Measurements from ENCODE around the gene ZNF682. TPM values are rescaled to one million over a fixed set of nuclear protein-coding genes. Genes with fewer than 3 reads are reported as not detected.
"Not testable (repeated sequence)": the region's sequence is repeated elsewhere in the genome, so short reads cannot be mapped to it uniquely, and the experiment has no call there.

ZNF682 gene
- total and polyA plus RNA-seq, 12 donors: 1.9 to 31.8 (median 4.8) TPM

DNA sequence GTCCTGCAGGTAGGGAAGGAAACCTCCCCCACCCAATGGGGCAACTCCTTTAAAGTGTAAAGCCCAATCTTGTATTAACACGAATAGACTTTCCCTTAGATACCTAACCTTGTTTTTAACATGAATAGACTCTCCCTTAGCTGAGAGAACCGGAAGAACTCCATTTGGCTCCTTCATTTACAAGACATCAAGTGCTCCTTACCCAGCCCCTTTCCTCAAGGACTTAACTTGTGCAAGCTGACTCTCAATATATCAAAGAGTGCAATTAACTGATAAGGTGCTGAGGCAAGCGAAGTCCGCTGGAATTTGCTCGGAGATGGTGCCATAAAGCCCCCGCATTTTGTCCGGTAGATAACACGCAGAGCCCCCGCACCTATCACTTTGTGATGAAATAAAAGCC is 28.6 kb upstream of the ZNF682 start:
- whole genome bisulfite sequencing, 2 donors: 12 to 14% methylated on average over 9 of the region's 9 CpGs
- Histone ChIP-seq H3K9me3 (peaks cover 0 to 21% (median 0%) of the 10 kb centered on the region in 11 donors), H3K4me1 (no peaks in the 10 kb centered on the region), H3K27ac (no peak overlapping the region), H3K27me3 (peaks cover 0 to 26% (median 14%) of the 10 kb centered on the region in 7 donors), H3K4me3 (no peak overlapping the region), H3K36me3 (no peaks in the 10 kb centered on the region)
- intact Hi-C loops (cut with DNase I): no loop called here
- DNase-seq (no peak), ATAC-seq (no peak)
- TF ChIP-seq, protein P1, sequence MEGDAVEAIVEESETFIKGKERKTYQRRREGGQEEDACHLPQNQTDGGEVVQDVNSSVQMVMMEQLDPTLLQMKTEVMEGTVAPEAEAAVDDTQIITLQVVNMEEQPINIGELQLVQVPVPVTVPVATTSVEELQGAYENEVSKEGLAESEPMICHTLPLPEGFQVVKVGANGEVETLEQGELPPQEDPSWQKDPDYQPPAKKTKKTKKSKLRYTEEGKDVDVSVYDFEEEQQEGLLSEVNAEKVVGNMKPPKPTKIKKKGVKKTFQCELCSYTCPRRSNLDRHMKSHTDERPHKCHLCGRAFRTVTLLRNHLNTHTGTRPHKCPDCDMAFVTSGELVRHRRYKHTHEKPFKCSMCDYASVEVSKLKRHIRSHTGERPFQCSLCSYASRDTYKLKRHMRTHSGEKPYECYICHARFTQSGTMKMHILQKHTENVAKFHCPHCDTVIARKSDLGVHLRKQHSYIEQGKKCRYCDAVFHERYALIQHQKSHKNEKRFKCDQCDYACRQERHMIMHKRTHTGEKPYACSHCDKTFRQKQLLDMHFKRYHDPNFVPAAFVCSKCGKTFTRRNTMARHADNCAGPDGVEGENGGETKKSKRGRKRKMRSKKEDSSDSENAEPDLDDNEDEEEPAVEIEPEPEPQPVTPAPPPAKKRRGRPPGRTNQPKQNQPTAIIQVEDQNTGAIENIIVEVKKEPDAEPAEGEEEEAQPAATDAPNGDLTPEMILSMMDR (IDR thresholded peaks at IDR 0.05): no peak

DNA sequence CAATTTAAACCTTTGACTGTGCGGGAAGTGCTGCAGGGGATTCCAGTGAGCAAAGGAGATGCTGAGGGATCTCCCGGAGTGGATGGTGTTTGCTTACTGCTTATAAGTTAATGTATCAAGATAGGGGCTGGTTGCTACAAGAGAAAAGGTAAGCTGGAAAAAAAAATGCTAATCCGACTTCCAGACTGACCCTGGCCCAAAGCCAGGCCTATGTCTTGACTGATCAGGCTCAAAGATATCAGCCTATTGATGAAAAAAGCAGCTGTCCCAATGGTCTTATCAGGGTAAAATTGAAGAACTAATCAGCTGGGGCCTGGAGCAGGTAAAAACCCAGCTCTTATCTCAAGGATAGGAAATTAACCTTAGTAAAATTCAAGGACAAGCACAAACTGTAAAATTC is 27.6 kb upstream of the ZNF682 start:
- TF ChIP-seq, protein P1 (IDR thresholded peaks at IDR 0.05): no peak
- DNase-seq (no peak), ATAC-seq (no peak)
- intact Hi-C loops (cut with DNase I): no loop called here
- H3K4me3 ChIP-seq: no peak overlapping the region
- H3K27me3 ChIP-seq: peaks cover 0 to 26% (median 14%) of the 10 kb centered on the region in 7 donors
- H3K4me1 ChIP-seq: no peaks in the 10 kb centered on the region
- H3K9me3 ChIP-seq: peaks cover 0 to 20% (median 0%) of the 10 kb centered on the region in 11 donors
- no peaks in the 10 kb centered on the region for H3K36me3 ChIP-seq
- WGBS, 2 donors: 40 to 46% methylated on average over 3 of the region's 3 CpGs
- no peak overlapping the region for H3K27ac ChIP-seq

DNA sequence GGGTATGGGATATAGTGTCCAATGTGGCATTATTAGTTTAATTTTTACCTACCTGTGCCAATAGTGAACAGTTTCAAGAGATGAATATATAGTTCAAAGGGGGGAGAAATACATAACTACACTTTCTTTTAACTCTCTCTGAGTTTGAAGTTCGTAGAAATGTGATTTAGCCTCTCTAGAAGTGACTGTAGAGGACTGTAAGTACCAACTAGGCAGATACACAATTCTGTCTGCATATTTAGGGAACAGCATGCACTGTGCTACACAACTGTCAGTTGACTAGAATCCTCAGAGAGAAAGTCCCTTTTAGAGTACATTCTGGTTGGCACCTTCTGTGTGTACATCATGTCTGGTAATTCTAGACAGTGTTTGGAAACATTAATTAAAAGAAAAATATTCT is 21.0 kb upstream of the ZNF682 start:
- Histone ChIP-seq H3K36me3 (no peaks in the 10 kb centered on the region), H3K27ac (no peak overlapping the region), H3K4me3 (no peak overlapping the region), H3K27me3 (peaks cover 0 to 8% (median 0%) of the 10 kb centered on the region in 7 donors), H3K9me3 (no peaks in the 10 kb centered on the region), H3K4me1 (no peaks in the 10 kb centered on the region)
- no peak for ATAC-seq
- 59 to 72% methylated on average over 1 of the region's 1 CpG for WGBS, 2 donors
- no peak for DNase-seq
- TF ChIP-seq, protein P1 (IDR thresholded peaks at IDR 0.05): no peak
- intact Hi-C loops (cut with DNase I): no loop called here

DNA sequence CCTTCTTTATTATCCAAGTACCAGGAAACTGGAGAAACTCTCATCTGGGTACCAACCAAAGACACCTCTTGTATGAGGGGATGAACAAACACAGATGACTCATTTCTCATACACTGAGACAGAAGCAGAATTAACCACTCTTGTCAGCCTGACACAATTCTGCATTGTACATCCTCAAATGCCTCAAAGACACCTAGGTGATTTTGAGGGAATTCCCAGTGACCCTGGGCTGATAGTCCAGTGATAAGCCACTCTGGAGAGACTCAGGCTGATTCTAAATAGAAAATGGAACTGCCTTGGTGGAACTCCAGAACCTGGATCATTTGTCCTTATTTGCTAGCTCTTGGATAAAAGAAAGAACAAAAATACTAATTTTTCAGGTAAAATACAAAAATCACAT is 19.4 kb upstream of the ZNF682 start:
- not testable (repeated sequence) for H3K4me1 ChIP-seq, H3K27ac ChIP-seq, H3K27me3 ChIP-seq, H3K4me3 ChIP-seq, H3K9me3 ChIP-seq, H3K36me3 ChIP-seq, DNase-seq, ATAC-seq
- intact Hi-C loops (cut with DNase I): loop anchor here in 1 of 10 donors (10.0 kb wide), 1 partner anchor 106 kb away; the partner anchor contains the start of gene ZNF486

All from heart right ventricle (tissue), 16 donors.